ENCODE results near the gene CATSPERB. TPM values are rescaled to one million over a fixed set of nuclear protein-coding genes. Genes with fewer than 3 reads are reported as not detected.
A peak's percentile ranks its signal among the peaks of the same experiment; 100 is the strongest.
"Not testable (repeated sequence)": the region's sequence is repeated elsewhere in the genome, so short reads cannot be mapped to it uniquely, and the experiment has no call there.

Gene CATSPERB
- total RNA-seq, 2 donors from 2014 or later: 0.19 to 3.5 TPM

GRCh38 chr14:91573894-91574837, 157.7 kb downstream of the CATSPERB start:
- peaks cover 0 to 3% of the 10 kb centered on the region in 2 donors for H3K27me3 ChIP-seq
- DNase-seq (ENCODE audit: low spot score): no peak
- peak overlapping the region; percentile 23 to 43 for H3K4me3 ChIP-seq
- H3K36me3 ChIP-seq: no peaks in the 10 kb centered on the region
- no peaks in the 10 kb centered on the region for H3K4me1 ChIP-seq
- TF ChIP-seq CTCF (IDR thresholded peaks at IDR 0.05): no peak
- H3K9me3 ChIP-seq: no peaks in the 10 kb centered on the region
- no peak overlapping the region for H3K27ac ChIP-seq

GRCh38 chr14:91573528-91573893, 158.4 kb downstream of the CATSPERB start:
- H3K36me3 ChIP-seq: no peaks in the 10 kb centered on the region
- H3K4me3 ChIP-seq: no peak overlapping the region
- H3K9me3 ChIP-seq: no peaks in the 10 kb centered on the region
- H3K4me1 ChIP-seq: no peaks in the 10 kb centered on the region
- no peak for TF ChIP-seq CTCF (IDR thresholded peaks at IDR 0.05)
- DNase-seq (ENCODE audit: low spot score): no peak
- no peak overlapping the region for H3K27ac ChIP-seq
- peaks cover 0 to 3% of the 10 kb centered on the region in 2 donors for H3K27me3 ChIP-seq

GRCh38 chr14:91570021-91570420, 161.9 kb downstream of the CATSPERB start:
- TF ChIP-seq CTCF (IDR thresholded peaks at IDR 0.05): no peak
- Histone ChIP-seq H3K9me3 (no peaks in the 10 kb centered on the region), H3K4me1 (no peaks in the 10 kb centered on the region), H3K36me3 (no peaks in the 10 kb centered on the region), H3K27me3 (peaks cover 0 to 3% of the 10 kb centered on the region in 2 donors), H3K27ac (no peak overlapping the region), H3K4me3 (no peak overlapping the region)
- DNase-seq (ENCODE audit: low spot score): no peak

GRCh38 chr14:91569301-91569700, 162.6 kb downstream of the CATSPERB start:
- H3K4me3 ChIP-seq: no peak overlapping the region
- H3K27me3 ChIP-seq: peaks cover 0 to 3% of the 10 kb centered on the region in 2 donors
- H3K9me3 ChIP-seq: no peaks in the 10 kb centered on the region
- no peak for DNase-seq (ENCODE audit: low spot score)
- TF ChIP-seq CTCF (IDR thresholded peaks at IDR 0.05): no peak
- no peaks in the 10 kb centered on the region for H3K4me1 ChIP-seq
- H3K36me3 ChIP-seq: no peaks in the 10 kb centered on the region
- H3K27ac ChIP-seq: no peak overlapping the region

GRCh38 chr14:91568626-91569025, 163.3 kb downstream of the CATSPERB start:
- no peak for DNase-seq (ENCODE audit: low spot score)

GRCh38 chr14:91567827-91568226, 164.1 kb downstream of the CATSPERB start:
- not testable (repeated sequence) for H3K4me1 ChIP-seq; DNase-seq (ENCODE audit: low spot score); H3K27me3 ChIP-seq

More at GRCh38 chr14:91568626-91569025, 163.3 kb downstream of the CATSPERB start:
- Histone ChIP-seq H3K9me3 (no peaks in the 10 kb centered on the region), H3K4me1 (no peaks in the 10 kb centered on the region), H3K36me3 (no peaks in the 10 kb centered on the region), H3K4me3 (no peak overlapping the region), H3K27ac (no peak overlapping the region), H3K27me3 (peaks cover 0 to 3% of the 10 kb centered on the region in 2 donors)
- TF ChIP-seq CTCF (IDR thresholded peaks at IDR 0.05): no peak

More at GRCh38 chr14:91567827-91568226, 164.1 kb downstream of the CATSPERB start:
- not testable (repeated sequence) for H3K27ac ChIP-seq, H3K4me3 ChIP-seq, H3K36me3 ChIP-seq, H3K9me3 ChIP-seq

Measured in right atrium auricular region (tissue), 2 donors.